GM19238 (cell line): ENCODE results near the gene MYRF.

Experiments used
- DNase-seq: peaks from one replicate; pipeline ENCODE4 v3.0.0; 2011; ENCODE audit warnings: low spot score; ENCODE audit not compliant: insufficient read length

MYRF gene

DNA sequence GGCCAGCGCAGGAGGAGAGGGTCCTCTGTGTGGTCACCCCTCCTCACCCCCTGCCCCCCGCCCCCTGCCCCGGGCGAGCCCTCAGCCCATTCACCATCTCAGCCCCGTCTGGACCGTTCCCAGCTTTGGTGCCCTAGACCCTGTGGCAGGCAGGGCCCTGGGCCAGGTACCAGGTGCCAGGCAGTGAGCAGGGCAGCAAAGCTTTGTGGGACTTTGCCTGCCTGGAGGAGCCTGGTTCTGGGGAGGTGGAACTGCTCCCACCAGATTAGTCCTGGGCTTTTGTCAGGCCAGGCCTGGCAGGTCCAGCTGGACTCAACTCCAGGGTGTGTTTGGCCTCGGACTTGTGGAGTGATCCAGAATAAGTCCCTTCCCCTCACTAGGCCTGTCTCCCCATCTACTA lies 13.7 kb upstream of the MYRF start:
- DNase-seq, result no peak

DNA sequence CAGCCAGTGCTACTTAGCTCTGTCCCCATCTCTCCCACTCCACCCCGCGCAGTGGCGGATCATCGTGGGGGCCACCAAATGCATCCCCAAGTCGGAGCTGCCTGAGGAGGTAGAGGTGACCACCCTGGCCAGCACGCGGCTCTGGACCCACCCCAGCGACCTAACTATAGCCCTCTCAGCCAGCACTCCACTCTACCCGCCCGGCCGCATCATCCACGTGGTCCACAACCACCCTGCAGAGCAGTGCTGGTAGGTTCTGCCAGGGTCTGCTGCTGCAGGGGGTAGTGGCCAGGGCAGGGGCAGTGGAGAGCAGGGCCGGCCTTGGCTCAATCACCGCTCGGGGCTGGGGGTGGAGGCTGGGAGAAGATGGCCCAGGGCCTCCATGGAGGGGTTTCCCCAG lies 13.0 kb upstream of the MYRF start:
- no peak for DNase-seq

DNA sequence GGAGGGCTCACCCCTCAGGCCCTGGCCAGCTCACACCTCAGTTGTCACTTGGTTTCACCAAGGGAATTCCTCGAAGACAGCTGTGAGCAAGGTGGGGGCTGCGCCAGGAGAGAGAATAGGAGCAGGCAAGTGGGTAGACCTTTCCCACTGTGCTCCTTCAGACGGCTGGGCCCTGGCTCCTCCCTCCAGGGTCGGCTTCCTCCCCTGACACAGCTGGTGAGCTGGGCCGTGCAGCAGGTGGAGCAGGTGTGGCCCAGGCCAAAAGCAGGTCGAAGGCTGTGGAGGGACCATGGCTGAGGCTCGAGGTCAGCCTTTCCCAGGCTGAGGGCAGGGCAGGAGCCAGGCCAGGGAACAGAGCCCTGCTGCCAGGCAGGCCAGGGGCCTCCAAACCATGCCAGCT lies 12.5 kb upstream of the MYRF start:
- no peak for DNase-seq

DNA sequence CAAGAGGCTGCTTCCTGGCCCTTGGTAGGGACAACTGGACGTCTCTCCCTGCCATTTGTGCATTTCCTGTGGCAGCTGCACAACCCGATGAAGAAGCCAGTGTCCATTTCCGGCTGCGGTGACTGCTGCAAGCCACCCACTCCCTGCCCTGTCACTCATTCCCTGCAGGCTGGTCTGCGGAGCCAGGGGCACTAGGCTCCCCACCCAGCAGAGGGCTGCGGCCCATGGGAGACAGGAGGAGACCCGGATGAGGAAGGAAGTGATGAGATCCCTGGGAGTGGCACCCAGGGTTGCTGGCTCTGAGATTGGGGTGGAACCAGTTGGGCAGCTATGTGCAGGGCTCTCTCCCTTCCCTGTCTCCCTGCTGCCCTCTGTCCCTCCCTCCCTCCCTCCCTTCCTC lies 10.0 kb upstream of the MYRF start:
- DNase-seq, result no peak

DNA sequence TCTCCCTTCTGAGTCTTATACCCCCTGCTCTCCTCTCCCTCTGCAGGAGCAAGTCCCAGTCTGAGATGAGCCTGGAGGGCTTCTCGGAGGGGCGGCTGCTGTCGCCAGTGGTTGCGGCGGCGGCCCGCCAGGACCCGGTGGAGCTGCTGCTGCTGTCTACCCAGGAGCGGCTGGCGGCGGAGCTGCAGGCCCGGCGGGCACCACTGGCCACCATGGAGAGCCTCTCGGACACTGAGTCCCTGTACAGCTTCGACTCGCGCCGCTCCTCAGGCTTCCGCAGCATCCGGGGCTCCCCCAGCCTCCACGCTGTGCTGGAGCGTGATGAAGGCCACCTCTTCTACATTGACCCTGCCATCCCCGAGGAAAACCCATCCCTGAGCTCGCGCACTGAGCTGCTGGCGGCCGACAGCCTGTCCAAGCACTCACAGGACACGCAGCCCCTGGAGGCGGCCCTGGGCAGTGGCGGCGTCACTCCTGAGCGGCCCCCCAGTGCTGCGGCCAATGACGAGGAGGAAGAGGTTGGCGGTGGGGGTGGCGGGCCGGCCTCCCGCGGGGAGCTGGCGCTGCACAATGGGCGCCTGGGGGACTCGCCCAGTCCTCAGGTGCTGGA lies 8.8 kb upstream of the MYRF start:
- no peak for DNase-seq

DNA sequence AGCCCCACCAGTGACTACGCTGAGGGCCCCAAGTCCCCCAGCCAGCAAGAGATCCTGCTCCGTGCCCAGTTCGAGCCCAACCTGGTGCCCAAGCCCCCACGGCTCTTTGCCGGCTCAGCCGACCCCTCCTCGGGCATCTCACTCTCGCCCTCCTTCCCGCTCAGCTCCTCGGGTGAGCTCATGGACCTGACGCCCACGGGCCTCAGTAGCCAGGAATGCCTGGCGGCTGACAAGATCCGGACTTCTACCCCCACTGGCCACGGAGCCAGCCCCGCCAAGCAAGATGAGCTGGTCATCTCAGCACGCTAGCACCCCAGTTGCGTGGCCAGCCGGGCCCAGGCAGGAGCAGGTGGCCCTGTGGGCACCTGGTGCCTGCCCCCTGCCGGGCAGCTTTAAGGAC lies 8.3 kb upstream of the MYRF start:
- DNase-seq, result no peak

DNA sequence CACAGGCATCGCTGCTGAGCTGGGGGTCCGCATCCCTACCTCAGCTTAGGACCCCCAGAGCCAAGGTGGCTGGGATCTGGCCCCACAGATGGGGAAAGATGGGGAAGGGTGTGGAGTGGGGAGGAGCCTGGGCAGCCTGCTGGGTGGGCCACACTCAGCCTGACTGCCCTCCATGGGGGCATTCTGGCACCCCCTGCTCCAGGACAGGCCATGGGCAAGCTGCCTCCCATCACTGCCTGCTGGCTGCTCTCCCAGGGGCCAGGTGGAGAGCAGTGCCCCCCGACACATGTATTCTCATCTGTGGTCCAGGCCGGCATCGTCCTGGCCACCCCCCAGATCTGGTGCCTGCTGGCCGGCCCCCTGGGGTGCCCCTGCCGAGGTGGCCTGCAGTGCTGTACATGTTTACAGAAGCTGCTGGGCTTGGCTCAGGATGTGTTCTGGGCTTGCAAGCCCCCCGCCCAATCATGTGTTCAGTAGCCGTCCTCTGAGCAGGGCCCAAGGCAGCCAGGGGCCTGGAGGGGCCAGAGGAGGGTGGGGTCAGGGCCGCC lies 7.8 kb upstream of the MYRF start:
- DNase-seq, result no peak

DNA sequence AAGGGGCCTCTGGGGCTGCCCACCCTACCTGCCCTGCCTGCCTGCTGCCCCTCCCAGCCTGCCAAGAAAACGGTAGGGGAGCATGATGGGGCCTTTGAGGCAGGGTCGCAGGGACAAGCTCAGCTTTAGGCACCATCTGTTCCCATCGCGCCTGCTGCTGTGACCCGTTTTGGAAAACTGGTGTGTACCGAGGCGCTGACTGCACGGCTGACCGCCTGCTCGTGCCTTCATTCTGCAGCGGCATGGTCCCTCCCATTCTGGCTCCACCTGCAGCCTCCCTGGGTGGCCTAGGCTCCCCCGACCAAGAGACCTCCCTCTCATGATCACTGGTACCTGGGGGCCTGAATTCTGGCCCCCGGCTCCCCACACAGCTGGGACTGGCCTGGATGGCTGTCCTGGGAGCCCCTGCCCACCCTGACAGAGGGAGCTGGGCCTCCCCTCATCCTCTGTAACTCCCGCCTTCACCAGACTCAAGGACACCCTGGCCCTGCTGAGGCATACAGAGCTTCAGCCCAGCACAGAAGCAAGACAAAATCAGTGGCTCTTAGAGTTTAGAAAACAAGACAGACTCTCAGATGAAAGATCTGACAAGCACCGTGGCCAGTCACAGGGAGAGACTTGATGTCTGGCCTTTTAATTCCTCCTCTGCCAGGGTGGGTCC lies 6.5 kb upstream of the MYRF start:
- DNase-seq, result no peak

DNA sequence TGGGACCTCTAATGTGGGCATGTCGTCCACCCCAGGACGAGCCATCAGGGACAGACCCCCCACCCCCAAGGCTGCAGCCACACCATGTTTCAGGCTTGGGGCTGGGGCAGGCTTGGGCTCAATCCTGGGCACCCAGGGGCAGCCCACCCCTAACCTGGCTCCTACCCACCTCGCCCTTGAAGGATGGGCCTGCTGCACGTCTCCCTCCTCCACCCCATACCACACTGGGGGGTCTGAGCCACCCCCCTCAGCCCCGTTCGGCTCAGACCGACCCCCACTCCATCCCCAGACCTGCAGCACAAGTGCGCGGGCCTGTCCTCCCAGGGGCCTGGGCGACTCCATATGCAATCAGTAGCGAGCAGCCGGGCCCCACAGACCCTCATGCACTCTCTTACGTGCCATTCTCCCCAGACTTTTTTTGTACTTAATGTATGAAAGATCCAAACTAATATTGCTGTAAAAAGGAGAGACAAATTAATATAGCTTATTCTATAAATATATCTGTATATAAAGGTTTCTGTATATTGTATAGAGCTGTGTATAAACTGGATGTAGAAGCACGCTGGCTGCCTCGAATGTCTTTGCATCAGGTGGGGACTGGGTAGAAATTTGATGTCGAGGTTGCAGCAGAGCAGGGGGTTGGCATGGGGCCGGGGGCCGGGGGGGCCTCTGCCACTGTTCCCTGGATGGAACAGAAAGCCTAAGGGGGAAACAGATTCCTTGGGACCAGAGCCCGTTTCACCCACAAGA lies 5.8 kb upstream of the MYRF start:
- no peak for DNase-seq

DNA sequence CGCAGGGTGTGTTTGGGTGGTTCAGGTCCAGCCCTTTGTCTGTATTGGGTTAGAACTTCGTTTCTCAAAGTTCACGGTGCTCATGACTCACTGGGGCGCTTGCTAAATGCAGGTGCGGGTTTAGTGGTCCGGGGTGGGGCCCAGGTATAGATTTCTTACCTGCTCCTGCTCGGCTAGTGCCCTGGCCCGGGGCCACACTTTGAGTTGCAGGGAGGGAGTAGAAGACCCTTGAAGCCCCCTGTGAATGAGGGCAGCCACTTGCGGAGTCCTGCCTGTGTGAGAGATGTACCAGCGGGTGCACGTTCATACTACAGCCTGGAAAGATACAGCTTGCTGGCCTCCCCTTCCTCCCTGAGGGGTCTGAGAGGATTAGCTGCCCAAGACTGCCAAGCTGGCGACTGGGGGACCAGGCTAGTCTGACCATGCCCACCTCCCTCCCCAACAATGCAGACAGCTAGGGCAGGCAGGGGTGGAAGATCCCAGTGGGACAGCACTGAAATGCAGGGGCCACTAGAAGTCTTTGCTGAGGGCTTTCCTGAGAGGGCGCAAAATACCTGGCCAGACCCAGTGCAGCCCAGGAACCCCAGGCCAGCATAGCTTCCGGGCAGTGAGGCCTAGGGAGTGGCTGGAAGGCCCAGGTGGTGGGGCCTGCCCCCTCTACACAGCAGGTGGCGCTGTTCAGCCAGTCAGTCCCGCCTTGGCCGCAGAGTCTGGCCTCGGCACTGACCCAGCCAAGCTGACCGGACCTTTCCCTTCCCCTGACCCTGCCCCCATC lies 5.1 kb upstream of the MYRF start:
- DNase-seq, result peak; percentile 77

DNA sequence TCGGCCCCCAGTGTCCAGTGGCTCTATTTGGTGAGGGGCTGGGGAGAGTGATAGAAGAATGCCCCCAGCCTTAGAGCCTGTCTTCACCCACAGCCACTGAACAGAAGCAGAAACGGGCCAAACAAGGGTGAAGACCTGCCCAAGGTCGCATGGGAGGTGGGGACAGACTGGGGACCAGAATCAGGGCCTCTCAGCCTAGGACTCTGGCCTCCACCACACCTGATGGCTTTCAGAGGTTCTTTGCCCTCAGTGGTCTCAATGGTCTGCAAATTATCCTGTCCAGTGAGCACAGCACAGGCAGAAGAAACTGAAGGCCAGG lies 4.5 kb upstream of the MYRF start:
- DNase-seq, result no peak

DNA sequence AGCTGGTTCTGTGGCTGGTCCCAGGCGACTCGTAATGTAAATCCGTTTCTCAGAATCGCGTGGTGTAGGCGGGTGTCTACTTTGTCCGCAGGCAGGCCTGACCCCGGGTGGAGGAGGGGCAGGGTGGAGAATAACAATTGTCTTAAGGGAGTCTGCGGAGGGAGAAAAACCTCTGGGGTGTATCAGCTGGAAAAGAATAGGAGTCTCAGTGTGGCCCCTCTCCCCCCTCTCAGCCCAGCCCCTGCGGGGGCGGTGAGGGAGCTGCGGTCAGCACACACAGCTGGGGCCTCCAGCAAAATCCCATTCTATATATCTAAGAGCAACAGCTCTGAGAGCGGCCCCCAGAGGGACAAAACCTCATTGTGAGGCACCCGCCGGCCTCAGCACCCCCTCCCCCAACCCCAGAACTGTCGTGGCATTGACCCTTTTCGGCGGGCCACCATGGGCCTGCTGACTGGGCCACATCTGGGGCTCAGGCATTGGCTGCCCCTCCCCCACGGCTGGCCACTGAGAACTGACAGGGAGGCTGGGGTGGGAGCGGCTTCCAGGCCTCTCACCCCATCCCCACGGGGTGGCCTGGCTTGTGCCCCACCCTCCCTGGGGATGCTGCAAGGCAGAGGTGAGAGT lies 2.7 kb upstream of the MYRF start:
- DNase-seq, result no peak

DNA sequence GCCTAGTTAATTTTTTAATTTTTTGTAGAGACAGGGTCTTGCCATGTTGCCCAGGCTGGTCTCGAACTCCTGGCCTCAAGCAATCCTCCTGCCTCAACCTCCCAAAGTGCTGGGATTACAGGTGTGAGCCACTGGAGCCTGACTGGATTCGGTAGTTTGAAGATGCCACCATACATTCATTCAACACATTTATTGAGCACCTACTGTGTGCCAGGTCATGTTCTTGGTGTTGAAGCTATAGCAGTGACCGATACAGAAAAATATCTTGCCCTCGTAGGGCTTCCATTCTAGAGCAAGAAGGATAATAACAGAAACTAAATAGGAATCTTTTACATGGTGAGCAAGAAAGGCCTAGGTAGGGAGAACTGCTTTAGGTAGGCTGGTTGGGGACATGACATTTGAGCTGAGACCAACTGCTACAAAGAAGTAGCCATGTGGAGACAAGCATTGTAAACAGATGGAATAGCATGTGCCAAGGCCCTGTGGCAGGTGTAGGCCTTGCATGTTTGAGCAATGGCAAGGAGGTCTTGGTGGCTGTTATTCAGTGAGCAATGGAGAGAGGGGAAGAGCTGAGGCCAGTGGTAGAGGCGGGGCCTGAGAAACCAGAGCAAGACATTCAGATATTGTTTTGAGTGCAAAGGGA lies 1.7 kb upstream of the MYRF start:
- DNase-seq, result no peak

DNA sequence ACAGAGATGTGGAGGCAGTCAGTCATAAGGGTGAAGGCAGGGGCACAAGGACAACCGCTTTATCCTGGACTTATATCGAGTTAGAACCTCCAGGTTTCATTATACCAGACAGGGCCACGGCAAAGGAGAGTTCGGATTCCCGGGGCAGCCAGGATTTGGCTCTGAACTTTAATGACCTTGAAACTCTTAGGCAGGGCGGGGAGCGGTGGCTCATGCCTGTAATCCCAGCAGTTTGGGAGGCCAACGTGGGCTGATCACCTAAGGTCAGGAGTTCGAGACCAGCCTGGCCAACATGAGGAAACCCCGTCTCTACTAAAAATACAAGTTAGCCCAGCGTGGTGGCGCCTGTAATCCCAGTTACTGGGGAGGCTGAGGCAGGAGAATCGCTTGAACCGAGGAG lies 1.1 kb upstream of the MYRF start:
- DNase-seq, result no peak

DNA sequence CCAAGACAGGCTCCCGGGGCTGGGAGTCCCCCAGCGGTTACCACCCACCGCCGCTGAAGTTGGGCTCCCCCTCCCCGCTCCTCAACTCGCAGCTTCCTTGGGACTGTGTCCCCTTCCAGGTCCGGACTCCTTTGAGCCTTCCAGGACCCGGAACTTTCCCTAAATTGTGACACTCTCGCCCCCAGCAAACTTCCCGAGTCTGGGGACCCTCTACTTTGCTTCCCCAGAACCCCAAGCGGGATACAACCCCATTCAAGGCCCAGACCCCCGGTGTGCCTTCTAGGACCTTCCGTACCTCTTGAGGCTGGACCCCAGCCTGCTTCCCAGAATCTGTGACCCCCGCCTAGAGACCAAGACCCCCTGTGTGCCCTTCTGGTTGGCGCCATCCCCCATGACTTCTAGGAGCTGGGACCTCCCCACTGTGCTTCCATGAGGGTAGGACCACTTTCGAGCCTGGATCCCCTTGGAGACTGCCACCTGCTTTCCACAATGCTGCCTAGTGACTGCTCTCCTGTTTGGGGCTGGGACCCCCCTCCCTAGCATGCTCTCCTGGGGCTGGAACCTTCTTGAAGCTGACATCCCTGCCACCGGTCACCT lies 587 bp downstream of the MYRF start:
- no peak for DNase-seq

DNA sequence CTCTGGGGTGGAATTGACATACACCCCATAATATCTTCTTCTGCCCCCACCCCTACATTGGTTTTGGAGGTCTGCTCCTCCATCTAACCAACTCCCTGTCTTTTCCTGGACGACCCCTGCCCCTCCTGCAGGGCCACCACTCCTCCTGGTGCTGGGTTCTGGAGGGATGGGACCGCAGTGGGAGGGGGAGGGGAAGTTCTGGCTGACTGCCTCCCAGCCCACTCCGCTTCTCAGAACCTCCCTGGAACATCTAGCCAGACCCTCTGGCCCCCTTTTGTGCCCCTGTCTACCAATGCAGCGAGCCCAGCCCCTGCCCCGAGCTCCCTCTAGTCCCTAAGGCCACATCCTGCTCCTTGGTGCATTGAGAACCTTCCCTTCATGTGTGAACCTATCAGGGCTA lies 1.2 kb downstream of the MYRF start:
- DNase-seq, result no peak

DNA sequence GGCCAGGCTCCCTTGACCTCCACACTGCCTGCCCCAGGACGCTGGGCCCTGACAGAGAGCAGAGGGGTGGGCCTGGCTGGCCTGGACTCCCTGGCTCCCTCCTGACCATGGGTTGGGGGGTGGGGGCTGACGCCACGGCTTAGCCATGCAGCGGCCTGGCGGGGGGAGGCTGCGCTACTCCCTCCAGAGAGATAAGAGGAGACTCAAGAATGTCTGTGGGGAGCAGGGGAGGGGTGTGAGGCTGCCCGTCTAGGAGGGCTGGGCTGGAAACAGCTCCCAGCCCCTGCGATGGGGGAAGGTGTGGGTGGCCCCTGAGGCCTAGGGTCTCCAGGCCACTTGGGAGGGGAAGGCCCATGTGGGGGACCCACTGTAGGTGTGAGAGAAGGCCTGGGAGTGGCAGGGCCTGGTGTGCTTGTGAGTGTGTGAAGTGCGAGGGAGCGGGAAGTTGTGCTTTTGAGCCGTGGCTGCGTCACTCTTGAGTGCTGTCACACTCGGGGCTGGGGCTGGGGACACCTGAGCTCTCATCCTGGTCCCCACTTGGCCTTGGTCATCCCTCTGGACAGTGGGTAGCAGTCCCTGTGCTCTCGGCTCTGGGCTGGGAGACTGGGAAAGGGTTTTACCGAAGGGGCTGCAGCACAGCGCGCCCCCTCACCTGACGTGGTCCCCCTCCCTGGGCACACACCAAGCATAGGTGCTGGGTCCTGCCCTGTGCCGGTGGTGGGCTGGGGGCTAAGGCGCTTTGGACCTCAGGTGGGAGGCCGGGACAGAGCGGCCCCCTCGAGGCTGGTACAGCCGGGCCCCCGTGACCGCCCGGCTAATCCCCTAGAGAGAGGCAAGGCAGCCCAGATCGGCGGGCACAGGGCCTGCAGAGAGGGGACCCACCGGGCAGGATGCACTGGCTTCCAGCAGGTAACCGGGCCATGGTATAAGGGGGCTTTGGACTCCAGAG lies 2.4 kb downstream of the MYRF start:
- no peak for DNase-seq

DNA sequence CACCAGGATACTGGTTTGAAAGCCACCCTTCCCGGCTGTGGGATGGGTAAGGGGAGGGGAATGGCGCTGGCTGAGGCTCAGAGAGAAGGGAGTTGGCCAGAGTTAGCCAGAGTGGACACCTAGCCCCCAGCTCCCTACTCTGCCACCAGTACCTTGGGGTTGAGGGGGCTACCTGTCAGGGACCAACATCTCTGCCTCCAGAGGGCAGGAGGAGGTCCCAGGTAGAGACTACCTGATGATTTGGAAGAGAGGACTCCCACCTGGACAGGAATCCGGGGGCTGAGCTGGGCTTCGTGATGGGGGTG lies 3.7 kb downstream of the MYRF start:
- no peak for DNase-seq

DNA sequence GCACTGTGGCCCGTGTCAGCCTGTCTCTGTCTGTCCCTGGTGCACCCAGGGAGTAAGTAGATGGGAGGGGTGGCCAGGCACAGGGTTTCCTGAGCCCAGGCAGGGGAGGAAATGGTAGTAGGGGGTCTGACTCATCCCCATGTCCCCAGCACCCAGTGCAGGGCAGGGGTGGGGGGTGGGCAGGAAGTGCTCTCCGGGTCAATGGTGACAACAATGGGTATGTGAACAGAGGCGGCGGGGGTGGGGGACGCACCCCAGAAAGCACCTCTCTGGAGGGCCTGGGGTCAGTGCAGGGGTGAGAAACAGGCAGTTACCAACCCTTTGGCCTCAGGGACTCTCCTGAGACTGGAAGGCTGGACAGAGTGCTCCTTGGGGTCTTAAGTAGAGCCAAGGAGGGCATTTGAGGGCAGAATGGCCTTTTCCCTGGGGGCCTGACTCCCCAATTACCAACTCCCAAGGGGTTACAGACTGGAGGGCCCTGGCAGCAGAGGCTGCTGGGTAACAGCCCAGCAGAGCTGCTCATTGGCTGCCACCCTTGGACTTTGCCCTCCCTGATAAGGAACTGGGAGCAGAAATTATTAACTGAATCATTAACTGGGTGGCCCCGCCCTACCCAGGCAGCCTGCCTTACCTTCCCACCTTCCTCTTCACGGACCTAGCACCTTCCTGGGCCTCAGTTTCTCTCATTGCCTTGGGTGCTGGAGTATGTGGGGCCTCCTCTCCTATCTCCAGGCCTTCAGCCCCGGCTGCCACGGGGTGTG lies 4.2 kb downstream of the MYRF start:
- peak; percentile 71 for DNase-seq
